KMS-11 (cell line): ENCODE measurements around the gene WDR88.

Experiments used
- H2AFZ ChIP-seq: fragments of 200-600 bp; sonication (generic); 2 replicates; pipeline ENCODE4 v1.6.1; 2016; ENCODE audit warnings: antibody characterized with exemption, mixed run types, low read depth
- H3K27ac ChIP-seq: fragments of 200-600 bp; sonication (generic); 2 replicates; pipeline ENCODE4 v1.6.1; 2016; ENCODE audit warnings: mild to moderate bottlenecking, mixed run types
- H3K27me3 ChIP-seq: fragments of 200-600 bp; sonication (generic); 2 replicates; pipeline ENCODE4 v1.6.1; 2017; ENCODE audit warnings: mild to moderate bottlenecking, low read depth, mixed run types, moderate library complexity; ENCODE audit not compliant: insufficient read depth
- H3K36me3 ChIP-seq: fragments of 200-600 bp; sonication (generic); 2 replicates; pipeline ENCODE4 v1.6.1; 2017; ENCODE audit warnings: mild to moderate bottlenecking, mixed run types; ENCODE audit not compliant: insufficient read depth
- H3K4me1 ChIP-seq: fragments of 200-600 bp; sonication (generic); 2 replicates; pipeline ENCODE4 v1.6.1; 2016; ENCODE audit warnings: mild to moderate bottlenecking, low read depth, mixed run types; ENCODE audit not compliant: poor library complexity, severe bottlenecking
- H3K4me2 ChIP-seq: fragments of 200-600 bp; sonication (generic); 2 replicates; pipeline ENCODE4 v1.7.0; 2016; ENCODE audit warnings: mild to moderate bottlenecking, mixed run types
- H3K4me3 ChIP-seq: fragments of 200-600 bp; sonication (generic); IDR thresholded peaks from 2 replicates; pipeline ENCODE4 v1.6.1; 2017; ENCODE audit warnings: low read depth, low read length, mixed read lengths; ENCODE audit not compliant: insufficient read depth
- H3K79me2 ChIP-seq: fragments of 200-600 bp; sonication (generic); 2 replicates; pipeline ENCODE4 v1.6.1; 2016; ENCODE audit warnings: low read depth, mixed run types; ENCODE audit not compliant: insufficient read depth
- H3K9ac ChIP-seq: fragments of 200-600 bp; sonication (generic); 2 replicates; pipeline ENCODE4 v1.6.1; 2016; ENCODE audit warnings: mild to moderate bottlenecking, mixed run types
- H4K20me1 ChIP-seq: fragments of 200-600 bp; sonication (generic); 2 replicates; pipeline ENCODE4 v1.6.1; 2016; ENCODE audit warnings: mild to moderate bottlenecking, mixed run types; ENCODE audit not compliant: insufficient read depth
- TF ChIP-seq, protein P1 (sequence below): fragments of 200-600 bp; sonication (generic); conservative IDR thresholded peaks from 2 replicates; pipeline ENCODE4 v1.6.1; 2017; ENCODE audit warnings: low read depth, mild to moderate bottlenecking, antibody characterized with exemption, low read length, moderate library complexity, mixed read lengths

The WDR88 gene

DNA sequence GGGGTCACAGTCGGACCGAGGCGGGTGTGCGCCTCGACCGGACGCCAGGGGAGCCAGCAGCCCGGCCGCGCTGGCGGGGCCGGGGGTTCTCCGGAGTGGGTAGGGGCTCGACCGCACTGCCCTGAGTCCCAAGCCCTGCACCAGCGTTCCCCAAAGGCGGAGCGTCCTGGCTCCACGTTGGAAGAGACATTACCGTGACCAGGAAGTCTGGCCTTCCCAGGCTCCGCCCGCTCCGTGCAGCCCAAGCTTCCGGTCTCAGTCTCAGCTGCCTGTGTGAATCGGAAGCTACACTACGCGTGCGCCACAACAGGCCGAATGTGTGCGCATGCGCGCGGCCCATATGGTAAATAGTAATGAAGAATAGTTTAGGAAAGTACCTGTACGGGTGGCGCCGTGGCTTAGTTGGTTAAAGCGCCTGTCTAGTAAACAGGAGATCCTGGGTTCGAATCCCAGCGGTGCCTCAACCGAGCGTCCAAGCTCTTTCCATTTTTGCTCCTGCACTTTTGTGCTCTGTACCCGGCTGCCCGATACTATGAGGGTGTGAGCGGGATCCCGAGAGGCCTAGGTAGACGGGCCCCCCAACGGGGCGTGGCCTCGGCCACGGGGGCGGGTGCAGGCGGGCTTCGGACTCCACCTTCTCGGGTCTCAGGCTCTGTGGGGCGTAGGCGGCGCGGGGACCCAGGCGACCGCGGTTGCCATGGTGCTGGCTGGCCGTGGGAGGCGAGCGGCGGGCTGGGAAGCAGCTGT is 44.9 kb downstream of the WDR88 start:
- peak overlapping the region; percentile 85 for H3K9ac ChIP-seq
- H3K4me3 ChIP-seq: peak overlapping the region; percentile 71
- H3K79me2 ChIP-seq: no peaks in the 10 kb centered on the region
- H3K36me3 ChIP-seq: no peaks in the 10 kb centered on the region
- peaks cover 12% of the 10 kb centered on the region for H3K4me1 ChIP-seq
- H3K27ac ChIP-seq: peak overlapping the region; percentile 53
- peak overlapping the region; percentile 95 for H3K4me2 ChIP-seq
- H3K27me3 ChIP-seq: no peaks in the 10 kb centered on the region
- TF ChIP-seq, protein P1, sequence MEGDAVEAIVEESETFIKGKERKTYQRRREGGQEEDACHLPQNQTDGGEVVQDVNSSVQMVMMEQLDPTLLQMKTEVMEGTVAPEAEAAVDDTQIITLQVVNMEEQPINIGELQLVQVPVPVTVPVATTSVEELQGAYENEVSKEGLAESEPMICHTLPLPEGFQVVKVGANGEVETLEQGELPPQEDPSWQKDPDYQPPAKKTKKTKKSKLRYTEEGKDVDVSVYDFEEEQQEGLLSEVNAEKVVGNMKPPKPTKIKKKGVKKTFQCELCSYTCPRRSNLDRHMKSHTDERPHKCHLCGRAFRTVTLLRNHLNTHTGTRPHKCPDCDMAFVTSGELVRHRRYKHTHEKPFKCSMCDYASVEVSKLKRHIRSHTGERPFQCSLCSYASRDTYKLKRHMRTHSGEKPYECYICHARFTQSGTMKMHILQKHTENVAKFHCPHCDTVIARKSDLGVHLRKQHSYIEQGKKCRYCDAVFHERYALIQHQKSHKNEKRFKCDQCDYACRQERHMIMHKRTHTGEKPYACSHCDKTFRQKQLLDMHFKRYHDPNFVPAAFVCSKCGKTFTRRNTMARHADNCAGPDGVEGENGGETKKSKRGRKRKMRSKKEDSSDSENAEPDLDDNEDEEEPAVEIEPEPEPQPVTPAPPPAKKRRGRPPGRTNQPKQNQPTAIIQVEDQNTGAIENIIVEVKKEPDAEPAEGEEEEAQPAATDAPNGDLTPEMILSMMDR: no peak
- peak overlapping the region; percentile 82 for H2AFZ ChIP-seq
- no peaks in the 10 kb centered on the region for H4K20me1 ChIP-seq

- Histone ChIP-seq H4K20me1 (no peaks in the 10 kb centered on the region), H3K27me3 (no peaks in the 10 kb centered on the region), H3K27ac (peak overlapping the region; percentile 45), H3K36me3 (no peaks in the 10 kb centered on the region), H3K9ac (peak overlapping the region; percentile 34; the same call in 1 of the 2 replicates), H2AFZ (peak overlapping the region; percentile 56; the same call in 1 of the 2 replicates), H3K4me2 (peak overlapping the region; percentile 95), H3K79me2 (no peaks in the 10 kb centered on the region), H3K4me1 (peaks cover 12% of the 10 kb centered on the region), H3K4me3 (no peak overlapping the region)
- TF ChIP-seq, protein P1: peak; percentile 39
These were observed 45.6 kb downstream of the WDR88 start for GRCh38 chr19:33177417-33177979.

DNA sequence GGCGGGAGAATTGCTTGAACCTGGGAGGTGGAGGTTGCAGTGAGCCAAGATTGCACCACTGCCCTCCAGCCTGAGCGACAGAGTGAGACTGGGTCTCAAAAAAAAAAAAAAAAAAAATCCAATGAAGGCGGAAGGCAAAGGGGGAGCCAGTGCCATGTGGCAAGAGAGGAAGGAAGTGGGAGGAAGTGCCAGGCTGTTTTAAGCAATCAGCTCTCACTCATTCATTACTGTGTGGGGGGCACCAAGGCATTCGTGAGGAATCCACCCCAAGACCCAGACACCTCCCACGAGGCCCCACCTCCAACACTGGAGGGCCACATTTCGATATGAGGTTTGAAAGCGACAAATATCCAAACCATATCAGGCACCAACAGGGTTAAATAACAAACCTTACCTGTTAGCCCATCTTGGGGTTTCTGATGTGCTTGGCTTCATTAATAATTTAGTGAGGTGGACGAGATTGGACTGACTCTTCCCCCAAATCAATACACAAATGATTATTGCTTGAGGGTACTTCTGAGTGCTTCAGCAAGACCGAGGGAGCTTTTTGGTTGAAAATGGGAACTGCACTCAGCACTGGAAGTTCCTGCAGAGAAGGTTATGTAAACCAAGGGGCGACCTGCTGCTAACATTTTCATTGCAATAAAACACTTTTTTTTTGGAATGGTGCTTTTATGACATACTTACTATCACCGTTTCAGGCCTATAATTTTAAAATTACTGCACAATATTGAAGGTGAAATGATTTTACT is 54.7 kb downstream of the WDR88 start:
- Histone ChIP-seq H3K4me2 (no peak overlapping the region), H3K4me1 (no peaks in the 10 kb centered on the region), H3K79me2 (no peaks in the 10 kb centered on the region), H3K9ac (no peak overlapping the region), H3K4me3 (no peak overlapping the region), H3K27ac (no peak overlapping the region), H3K36me3 (no peaks in the 10 kb centered on the region), H4K20me1 (no peaks in the 10 kb centered on the region), H3K27me3 (no peaks in the 10 kb centered on the region), H2AFZ (no peak overlapping the region)
- TF ChIP-seq, protein P1: no peak

DNA sequence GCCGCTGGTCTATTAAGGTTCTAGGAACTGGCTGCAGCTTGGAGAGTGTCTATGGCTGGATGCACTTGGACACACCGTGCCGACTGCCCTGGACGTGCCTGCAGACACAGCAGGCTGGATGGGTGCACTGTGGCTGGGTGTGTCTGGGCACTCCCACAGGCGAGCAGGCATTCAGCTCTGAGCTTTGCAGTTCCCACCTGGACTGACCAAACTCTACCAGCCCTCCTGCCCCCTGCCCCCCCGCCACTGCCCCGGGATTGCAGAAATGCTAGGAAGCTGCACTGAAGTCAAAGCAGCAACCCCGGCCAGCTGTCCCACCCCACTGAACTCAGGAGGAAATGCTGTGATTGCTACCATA is 55.2 kb downstream of the WDR88 start:
- TF ChIP-seq, protein P1: no peak

More for the DNA sequence above, 55.2 kb downstream of the WDR88 start:
- no peak overlapping the region for H3K9ac ChIP-seq
- H2AFZ ChIP-seq: no peak overlapping the region
- H3K36me3 ChIP-seq: no peaks in the 10 kb centered on the region
- no peak overlapping the region for H3K4me3 ChIP-seq
- H3K4me2 ChIP-seq: no peak overlapping the region
- no peaks in the 10 kb centered on the region for H4K20me1 ChIP-seq
- H3K27me3 ChIP-seq: no peaks in the 10 kb centered on the region
- H3K27ac ChIP-seq: no peak overlapping the region
- H3K79me2 ChIP-seq: no peaks in the 10 kb centered on the region
- H3K4me1 ChIP-seq: no peaks in the 10 kb centered on the region
